ENCODE measurements around the gene PPOX. TPM values are rescaled to one million over a fixed set of nuclear protein-coding genes. Genes with fewer than 3 reads are reported as not detected.

The PPOX gene
- total and polyA plus RNA-seq, 11 donors = 9.7 to 24.3 (median 13.7) TPM

GRCh38 chr1:161217831-161218230, 51.6 kb downstream of the PPOX start:
- DNase-seq (no peak), ATAC-seq (no peak)
- peak overlapping the region in 3 of 12 donors; percentile 44 to 63 (median 49) for H3K4me3 ChIP-seq
- TF ChIP-seq POLR2A (IDR thresholded peaks at IDR 0.05) (no peak), CTCF (IDR thresholded peaks at IDR 0.05) (no peak)
- peaks cover 0 to 27% (median 0%) of the 10 kb centered on the region in 12 donors for H3K4me1 ChIP-seq
- peaks cover 2 to 42% (median 22%) of the 10 kb centered on the region in 9 donors for H3K36me3 ChIP-seq
- WGBS, 4 donors = 63 to 75% (median 69%) methylated on average over 6 of the region's 6 CpGs
- H3K9me3 ChIP-seq = no peaks in the 10 kb centered on the region
- intact Hi-C loops (cut with DNase I) = no loop called here
- H3K27me3 ChIP-seq = no peaks in the 10 kb centered on the region
- H3K27ac ChIP-seq = peak overlapping the region in 4 of 12 donors; percentile 70 to 96 (median 72)

- TF ChIP-seq CTCF (IDR thresholded peaks at IDR 0.05) = no peak
- TF ChIP-seq POLR2A (IDR thresholded peaks at IDR 0.05) = no peak
- peaks cover 0 to 27% (median 0%) of the 10 kb centered on the region in 12 donors for H3K4me1 ChIP-seq
- H3K36me3 ChIP-seq = peaks cover 2 to 36% (median 15%) of the 10 kb centered on the region in 9 donors
- no peaks in the 10 kb centered on the region for H3K27me3 ChIP-seq
- intact Hi-C loops (cut with DNase I) = no loop called here
- ATAC-seq = no peak
- peak overlapping the region in 1 of 12 donors; percentile 96 for H3K27ac ChIP-seq
- peak overlapping the region in 1 of 12 donors; percentile 63 for H3K4me3 ChIP-seq
- DNase-seq = no peak
- H3K9me3 ChIP-seq = no peaks in the 10 kb centered on the region
- WGBS, 4 donors = 77 to 89% (median 82%) methylated on average over 4 to 8 of the region's 8 CpGs
Measured at GRCh38 chr1:161218301-161219077, 52.3 kb downstream of the PPOX start.

GRCh38 chr1:161219078-161219892, 53.1 kb downstream of the PPOX start:
- no peaks in the 10 kb centered on the region for H3K27me3 ChIP-seq
- 92 to 95% (median 93%) methylated on average over 5 of the region's 5 CpGs for WGBS, 4 donors
- intact Hi-C loops (cut with DNase I) = no loop called here
- ATAC-seq = no peak
- H3K36me3 ChIP-seq = peaks cover 0 to 28% (median 7%) of the 10 kb centered on the region in 9 donors
- no peak for DNase-seq
- peaks cover 0 to 23% (median 0%) of the 10 kb centered on the region in 12 donors for H3K4me1 ChIP-seq
- no peak overlapping the region for H3K27ac ChIP-seq
- H3K4me3 ChIP-seq = no peak overlapping the region
- TF ChIP-seq CTCF (IDR thresholded peaks at IDR 0.05) (no peak), POLR2A (IDR thresholded peaks at IDR 0.05) (no peak)
- no peaks in the 10 kb centered on the region for H3K9me3 ChIP-seq

- TF ChIP-seq CTCF (IDR thresholded peaks at IDR 0.05) (no peak), POLR2A (IDR thresholded peaks at IDR 0.05) (no peak)
- Histone ChIP-seq H3K4me3 (no peak overlapping the region), H3K4me1 (peaks cover 0 to 24% (median 1%) of the 10 kb centered on the region in 12 donors), H3K27me3 (no peaks in the 10 kb centered on the region), H3K9me3 (no peaks in the 10 kb centered on the region), H3K27ac (no peak overlapping the region), H3K36me3 (peaks cover 0 to 22% (median under 1%) of the 10 kb centered on the region in 9 donors)
- intact Hi-C loops (cut with DNase I) = loop anchor here in 1 of 10 donors (10.0 kb wide), 1 partner anchor 95 kb away; the partner anchor contains the start of gene SDHC
- no peak for DNase-seq
- WGBS, 4 donors = 83 to 92% (median 87%) methylated on average over 5 of the region's 5 CpGs
- no peak for ATAC-seq
Measured at GRCh38 chr1:161220002-161220401, 53.8 kb downstream of the PPOX start.
